ENCODE results near the gene ADAMTS16. TPM values are rescaled to one million over a fixed set of nuclear protein-coding genes. Genes with fewer than 3 reads are reported as not detected.

Gene ADAMTS16
- total RNA-seq, 4 donors from 2014 or later, result not detected

GRCh38 chr5:5182508-5183188, 42.5 kb downstream of the ADAMTS16 start:
- H3K36me3 ChIP-seq, result no peaks in the 10 kb centered on the region
- H3K9me3 ChIP-seq, result no peaks in the 10 kb centered on the region
- intact Hi-C loops (cut with DNase I; ENCODE audit: low total_unique reads), result no loop called here
- H3K4me3 ChIP-seq, result no peak overlapping the region
- in situ Hi-C loops (cut with MboI; ENCODE audit: low sequenced_read_pairs in 4 of 4), result no loop called here
- H3K4me1 ChIP-seq, result no peaks in the 10 kb centered on the region
- DNase-seq, result no peak
- H3K27me3 ChIP-seq, result no peaks in the 10 kb centered on the region
- no peak overlapping the region for H3K27ac ChIP-seq
- no peak for TF ChIP-seq POLR2A (IDR thresholded peaks at IDR 0.05)
- no peak for TF ChIP-seq CTCF (IDR thresholded peaks at IDR 0.05 in 4 of 5, conservative IDR thresholded peaks at IDR 0.05 in 1 of 5)
- no peak for ATAC-seq

- DNase-seq (no peak), ATAC-seq (no peak)
- TF ChIP-seq CTCF (IDR thresholded peaks at IDR 0.05 in 4 of 5, conservative IDR thresholded peaks at IDR 0.05 in 1 of 5), result no peak
- TF ChIP-seq POLR2A (IDR thresholded peaks at IDR 0.05), result no peak
- no peaks in the 10 kb centered on the region for H3K27me3 ChIP-seq
- no peak overlapping the region for H3K4me3 ChIP-seq
- in situ Hi-C loops (cut with MboI; ENCODE audit: low sequenced_read_pairs in 4 of 4), result no loop called here
- H3K36me3 ChIP-seq, result no peaks in the 10 kb centered on the region
- intact Hi-C loops (cut with DNase I; ENCODE audit: low total_unique reads), result no loop called here
- no peak overlapping the region for H3K27ac ChIP-seq
- no peaks in the 10 kb centered on the region for H3K9me3 ChIP-seq
- no peaks in the 10 kb centered on the region for H3K4me1 ChIP-seq
These were observed 43.1 kb downstream of the ADAMTS16 start for GRCh38 chr5:5183189-5183699.

- H3K4me3 ChIP-seq, result no peak overlapping the region
- TF ChIP-seq POLR2A (IDR thresholded peaks at IDR 0.05), result no peak
- TF ChIP-seq CTCF (IDR thresholded peaks at IDR 0.05 in 4 of 5, conservative IDR thresholded peaks at IDR 0.05 in 1 of 5), result no peak
- H3K27ac ChIP-seq, result no peak overlapping the region
- H3K4me1 ChIP-seq, result no peaks in the 10 kb centered on the region
- H3K27me3 ChIP-seq, result no peaks in the 10 kb centered on the region
- in situ Hi-C loops (cut with MboI; ENCODE audit: low sequenced_read_pairs in 4 of 4), result no loop called here
- no peaks in the 10 kb centered on the region for H3K9me3 ChIP-seq
- ATAC-seq (no peak), DNase-seq (no peak)
- intact Hi-C loops (cut with DNase I; ENCODE audit: low total_unique reads), result no loop called here
- no peaks in the 10 kb centered on the region for H3K36me3 ChIP-seq
These were observed 43.8 kb downstream of the ADAMTS16 start for GRCh38 chr5:5183933-5184332.

GRCh38 chr5:5188376-5189050, 48.4 kb downstream of the ADAMTS16 start:
- in situ Hi-C loops (cut with MboI; ENCODE audit: low sequenced_read_pairs in 4 of 4), result no loop called here
- ATAC-seq (no peak), DNase-seq (no peak)

GRCh38 chr5:5189051-5189430, 48.9 kb downstream of the ADAMTS16 start:
- no peaks in the 10 kb centered on the region for H3K9me3 ChIP-seq
- ATAC-seq (no peak), DNase-seq (no peak)
- H3K4me1 ChIP-seq, result no peaks in the 10 kb centered on the region
- H3K27me3 ChIP-seq, result no peaks in the 10 kb centered on the region
- TF ChIP-seq POLR2A (IDR thresholded peaks at IDR 0.05) (no peak), CTCF (IDR thresholded peaks at IDR 0.05 in 4 of 5, conservative IDR thresholded peaks at IDR 0.05 in 1 of 5) (no peak)
- H3K36me3 ChIP-seq, result no peaks in the 10 kb centered on the region
- no peak overlapping the region for H3K4me3 ChIP-seq
- in situ Hi-C loops (cut with MboI; ENCODE audit: low sequenced_read_pairs in 4 of 4), result no loop called here
- intact Hi-C loops (cut with DNase I; ENCODE audit: low total_unique reads), result no loop called here
- no peak overlapping the region for H3K27ac ChIP-seq

More at GRCh38 chr5:5188376-5189050, 48.4 kb downstream of the ADAMTS16 start:
- TF ChIP-seq POLR2A (IDR thresholded peaks at IDR 0.05), result no peak
- no peaks in the 10 kb centered on the region for H3K4me1 ChIP-seq
- H3K27ac ChIP-seq, result no peak overlapping the region
- H3K36me3 ChIP-seq, result no peaks in the 10 kb centered on the region
- H3K4me3 ChIP-seq, result no peak overlapping the region
- no peaks in the 10 kb centered on the region for H3K27me3 ChIP-seq
- H3K9me3 ChIP-seq, result no peaks in the 10 kb centered on the region
- intact Hi-C loops (cut with DNase I; ENCODE audit: low total_unique reads), result no loop called here
